GM21737 (cell line): ENCODE measurements around the gene ZNF432.
A peak's percentile ranks its signal among the peaks of the same experiment; 100 is the strongest.

Experiments
- ATAC-seq: cut with Tn5 transposase; IDR thresholded peaks from one replicate; pipeline ENCODE4 v1.9.1; 2021; ENCODE audit warnings: mild to moderate bottlenecking, moderate library complexity; ENCODE audit not compliant: unreplicated experiment

The ZNF432 gene

GRCh38 chr19:52010674-52011073 lies 38.0 kb downstream of the ZNF432 start:
- no peak for ATAC-seq

- peak; percentile 94 for ATAC-seq
These were observed 40.7 kb downstream of the ZNF432 start, which contains the start of gene ZNF615 for GRCh38 chr19:52007806-52008557. TSS of gene ZNF615 (minus strand) at chr19:52008211. CDS start at chr19:52003711, 4,500 bp downstream.

- ATAC-seq = no peak
These were observed 41.2 kb downstream of the ZNF432 start for GRCh38 chr19:52007451-52007805.

DNA sequence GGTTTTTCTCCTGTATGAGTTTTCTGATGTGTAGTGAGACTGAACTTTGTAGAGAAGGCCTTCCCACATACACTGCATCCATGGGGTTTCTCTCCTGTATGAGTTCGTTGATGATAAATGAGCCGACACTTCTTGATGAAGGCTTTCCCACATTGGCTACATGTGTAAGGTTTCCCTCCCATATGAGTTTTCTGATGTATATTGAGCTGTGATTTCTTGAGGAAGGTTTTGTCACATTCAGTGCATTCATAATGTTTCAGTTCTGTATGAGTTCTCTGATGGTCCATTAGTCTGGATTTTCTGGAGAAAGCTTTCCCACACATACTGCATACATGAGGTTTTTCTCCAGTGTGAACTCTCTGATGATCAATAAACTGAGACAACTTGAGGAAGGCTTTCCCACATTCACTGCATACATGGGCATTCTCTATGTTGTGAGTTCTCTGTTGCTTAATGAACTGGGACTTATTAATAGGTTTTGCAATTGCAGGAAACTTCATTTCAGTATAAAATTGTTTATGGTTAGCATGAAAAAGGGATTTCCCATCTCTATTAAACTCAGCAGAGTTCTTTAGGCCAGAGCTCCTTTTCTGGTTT lies 54.5 kb downstream of the ZNF432 start:
- ATAC-seq = no peak

DNA sequence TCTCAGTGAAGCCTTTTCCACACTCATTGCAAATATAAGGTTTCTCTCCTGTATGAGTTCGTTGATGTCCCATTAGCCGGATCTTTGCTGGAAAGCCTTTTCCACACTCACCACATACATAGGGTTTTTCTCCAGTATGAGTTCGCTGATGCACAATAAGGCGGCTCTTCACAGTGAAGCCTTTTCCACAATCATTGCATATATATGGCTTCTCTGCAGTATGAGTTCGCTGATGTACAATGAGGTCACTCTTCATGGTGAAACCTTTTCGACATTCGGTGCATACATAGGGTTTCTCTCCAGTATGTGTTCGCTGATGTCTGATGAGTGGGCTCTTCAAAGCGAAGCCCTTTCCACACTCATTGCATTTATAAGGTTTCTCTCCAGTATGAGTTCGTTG lies 55.2 kb downstream of the ZNF432 start:
- no peak for ATAC-seq

DNA sequence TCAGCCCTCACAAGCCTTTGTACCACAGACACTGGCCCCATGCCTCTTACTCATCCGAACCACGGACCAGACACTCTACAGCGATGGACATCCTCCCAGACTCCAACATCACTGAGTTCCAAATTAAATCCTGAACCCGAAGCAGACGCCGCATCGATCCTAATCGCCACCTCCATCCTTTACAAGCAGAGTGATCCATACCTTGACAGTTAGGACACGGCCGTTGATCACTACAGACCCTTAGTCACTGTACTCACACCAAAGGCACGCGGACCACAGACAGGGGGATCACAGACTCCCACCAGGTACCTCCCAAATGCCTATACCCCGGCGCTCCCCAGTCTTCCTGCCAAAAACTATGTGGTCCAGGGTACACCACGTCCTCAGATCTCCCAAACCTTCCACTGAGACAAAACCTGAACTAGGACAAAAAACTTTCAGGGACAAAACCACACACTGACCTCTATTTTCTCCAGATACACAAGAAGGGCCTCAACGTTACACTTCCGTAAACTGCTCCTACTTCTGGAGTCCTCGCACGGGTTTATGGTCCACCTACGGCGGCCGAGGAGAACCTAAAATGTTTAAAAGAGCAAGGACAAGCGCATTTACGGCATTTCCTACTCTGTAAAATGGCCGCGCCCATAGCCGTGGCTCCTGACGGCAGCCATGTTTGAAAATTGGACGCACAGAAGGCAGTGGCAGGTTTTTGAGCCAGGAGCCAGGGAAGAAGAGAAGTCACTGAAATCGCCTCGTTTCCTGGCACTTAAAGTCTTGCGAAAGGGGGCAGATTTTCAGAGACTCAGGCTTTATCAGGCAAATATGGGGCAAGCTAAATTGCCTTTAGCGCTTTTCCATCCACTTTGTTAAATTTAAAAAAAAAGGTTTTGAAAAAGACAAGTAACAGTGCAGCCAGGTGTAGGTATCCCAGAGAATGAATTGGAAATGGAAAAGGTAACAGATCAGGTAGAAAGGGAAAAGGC lies 62.0 kb downstream of the ZNF432 start, which contains the start of gene ZNF350:
ZNF350 (minus strand) TSS at position 532 of the 983 bp plus-strand sequence. CDS start 12,480 bp downstream, outside the sequence.
- ATAC-seq = peak; percentile 89

DNA sequence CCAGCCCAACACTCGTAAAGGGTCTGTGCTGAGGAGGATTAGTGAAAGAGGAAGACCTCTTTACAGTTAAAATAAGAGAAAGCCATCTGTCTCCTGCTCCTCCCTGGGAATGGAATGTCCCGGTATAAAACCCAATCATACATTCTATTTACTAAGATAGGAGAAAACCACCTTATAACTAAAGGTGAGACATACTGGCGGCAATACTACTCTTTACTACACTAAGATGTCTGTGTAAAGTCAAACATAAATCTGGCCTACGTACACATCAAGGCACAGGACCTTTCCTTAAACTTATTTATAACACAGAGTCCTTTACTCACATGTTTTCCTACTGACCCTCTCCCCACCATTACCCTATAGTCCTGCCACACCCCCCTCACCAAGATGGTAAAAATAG lies 65.3 kb downstream of the ZNF432 start:
- no peak for ATAC-seq
